Neuronal stem cell (in vitro differentiated cells): ENCODE results near the gene PADI3.

Source experiments
- DNase-seq: peaks from one replicate; pipeline ENCODE4 v3.0.0-alpha.2; 2013; ENCODE audit warnings: low spot score
- H2AFZ ChIP-seq: one replicate; pipeline ENCODE4 v1.6.1; 2013; ENCODE audit warnings: mild to moderate bottlenecking, low read length, inconsistent platforms
- H2AK5ac ChIP-seq: 2 replicates; pipeline ENCODE4 v1.6.1; 2013; ENCODE audit warnings: low read depth, mild to moderate bottlenecking, inconsistent platforms, low read length, moderate library complexity, mixed read lengths
- H2BK120ac ChIP-seq: 2 replicates; pipeline ENCODE4 v1.6.1; 2013; ENCODE audit warnings: low read depth, mild to moderate bottlenecking, inconsistent platforms, low read length, moderate library complexity, mixed read lengths
- H2BK12ac ChIP-seq: one replicate; pipeline ENCODE4 v1.6.1; 2013; ENCODE audit warnings: low read length, inconsistent platforms
- H2BK15ac ChIP-seq: 2 replicates; pipeline ENCODE4 v1.6.1; 2013; ENCODE audit warnings: mild to moderate bottlenecking, low read length, inconsistent platforms, mixed read lengths
- H2BK5ac ChIP-seq: one replicate; pipeline ENCODE4 v1.6.1; 2013; ENCODE audit warnings: inconsistent platforms, mild to moderate bottlenecking, low read length, moderate library complexity
- H3K14ac ChIP-seq: one replicate; pipeline ENCODE4 v1.6.1; 2013; ENCODE audit warnings: low read length, inconsistent platforms
- H3K18ac ChIP-seq: 2 replicates; pipeline ENCODE4 v1.6.1; 2013; ENCODE audit warnings: low read length, inconsistent platforms
- H3K23ac ChIP-seq: 2 replicates; pipeline ENCODE4 v1.6.1; 2013; ENCODE audit warnings: low read depth, mild to moderate bottlenecking, mixed read lengths, low read length, inconsistent platforms; ENCODE audit not compliant: poor library complexity
- H3K27ac ChIP-seq: replicated peaks from 3 replicates; pipeline ENCODE4 v1.5.1; 2013; ENCODE audit warnings: low read length, inconsistent platforms
- H3K27me3 ChIP-seq, 3 experiments: 2 replicates each; pipeline ENCODE4 v1.6.1; 2013; ENCODE audit warnings: low read length in 3 of 3, mild to moderate bottlenecking in 2 of 3, inconsistent platforms in 1 of 3, low read depth in 1 of 3, mixed read lengths in 1 of 3, moderate library complexity in 1 of 3; ENCODE audit not compliant: control insufficient read depth in 3 of 3, insufficient read depth in 3 of 3
- H3K36me3 ChIP-seq, 2 donors: replicated peaks in 1 of 2; 2 replicates each; pipeline ENCODE4 v1.6.1; 2013; ENCODE audit warnings: low read length in 2 of 2; ENCODE audit not compliant: control insufficient read depth in 2 of 2, insufficient read depth in 2 of 2
- H3K4ac ChIP-seq: 2 replicates; pipeline ENCODE4 v1.6.1; 2013; ENCODE audit warnings: inconsistent platforms, mild to moderate bottlenecking, low read length, moderate library complexity
- H3K4me1 ChIP-seq, 2 donors: 1 replicate in 1 of 2; 2 replicates in 1 of 2; pipeline ENCODE4 v1.6.1; 2013; ENCODE audit warnings: low read length in 2 of 2, low read depth in 1 of 2; ENCODE audit not compliant: control insufficient read depth in 2 of 2, insufficient read depth in 1 of 2
- H3K4me2 ChIP-seq: one replicate; pipeline ENCODE4 v1.6.1; 2013; ENCODE audit warnings: mild to moderate bottlenecking, low read length, inconsistent platforms; ENCODE audit not compliant: insufficient read depth, poor library complexity, severe bottlenecking
- H3K4me3 ChIP-seq, 2 donors: 2 replicates each; pipeline ENCODE4 v1.5.1; 2013; ENCODE audit warnings: low read length in 2 of 2, mild to moderate bottlenecking in 2 of 2, inconsistent platforms in 1 of 2, moderate library complexity in 1 of 2
- H3K79me1 ChIP-seq: one replicate; pipeline ENCODE4 v1.6.1; 2013; ENCODE audit warnings: low read depth, mild to moderate bottlenecking, inconsistent platforms, low read length, moderate library complexity
- H3K9ac ChIP-seq: one replicate; pipeline ENCODE4 v1.6.1; 2013; ENCODE audit warnings: mild to moderate bottlenecking, low read depth, low read length, inconsistent platforms; ENCODE audit not compliant: poor library complexity
- H3K9me3 ChIP-seq, 2 donors: replicated peaks in 1 of 2; 2 replicates each; pipeline versions ENCODE3 to v1.6.1; 2013; ENCODE audit warnings: low read length in 2 of 2, mild to moderate bottlenecking in 2 of 2, inconsistent platforms in 1 of 2, low read depth in 1 of 2, mixed read lengths in 1 of 2, moderate library complexity in 1 of 2; ENCODE audit not compliant: control insufficient read depth in 2 of 2, insufficient read depth in 1 of 2
- H4K8ac ChIP-seq: one replicate; pipeline ENCODE4 v1.6.1; 2013; ENCODE audit warnings: low read depth, mild to moderate bottlenecking, inconsistent platforms, low read length, moderate library complexity
- H4K91ac ChIP-seq: one replicate; pipeline ENCODE4 v1.6.1; 2013; ENCODE audit warnings: low read length, low read depth, mild to moderate bottlenecking, inconsistent platforms; ENCODE audit not compliant: poor library complexity
- WGBS, 2 donors: extraction: QIAGEN DNeasy Blood & Tissue Kit; methylation state at CpG; one replicate each; pipeline ENCODE4 v1.1.7; 2013; ENCODE audit warnings: missing lambda C conversion rate in 2 of 2, mixed read lengths in 1 of 2; ENCODE audit not compliant: insufficient read length in 2 of 2, insufficient replicate concordance in 1 of 2; ENCODE audit errors: extremely low coverage in 2 of 2; 5-methylcytosine and 5-hydroxymethylcytosine counted together

The PADI3 gene

GRCh38 chr1:17208546-17208945 is 40.4 kb upstream of the PADI3 start:
- no peaks in the 10 kb centered on the region for H3K79me1 ChIP-seq
- H3K23ac ChIP-seq = no peak overlapping the region
- H2BK5ac ChIP-seq = no peak overlapping the region
- no peak overlapping the region for H2BK120ac ChIP-seq
- peak overlapping the region; percentile 35 to 56 for H3K4me3 ChIP-seq
- peaks cover 0 to 8% (median 0%) of the 10 kb centered on the region in 3 experiments for H3K27me3 ChIP-seq
- H3K4me2 ChIP-seq = no peak overlapping the region
- H4K91ac ChIP-seq = no peak overlapping the region
- peak overlapping the region; percentile 25 for H3K9ac ChIP-seq
- H3K4me1 ChIP-seq = peaks cover 14 to 21% of the 10 kb centered on the region in 2 donors
- H4K8ac ChIP-seq = no peak overlapping the region
- no peak overlapping the region for H3K27ac ChIP-seq
- no peak overlapping the region for H2BK12ac ChIP-seq
- no CpG with 5 or more reads among the region's 3 CpGs for WGBS, 2 donors
- no peaks in the 10 kb centered on the region for H3K9me3 ChIP-seq
- H3K36me3 ChIP-seq = no peaks in the 10 kb centered on the region
- DNase-seq = no peak
- H3K4ac ChIP-seq = no peak overlapping the region
- no peak overlapping the region for H2AK5ac ChIP-seq
- H3K14ac ChIP-seq = no peak overlapping the region
- H2AFZ ChIP-seq = peak overlapping the region; percentile 90
- H2BK15ac ChIP-seq = no peak overlapping the region
- no peak overlapping the region for H3K18ac ChIP-seq

GRCh38 chr1:17209430-17209829 is 39.5 kb upstream of the PADI3 start:
- Histone ChIP-seq H2AK5ac (no peak overlapping the region), H4K8ac (no peak overlapping the region), H2BK12ac (no peak overlapping the region), H3K18ac (no peak overlapping the region), H2BK15ac (no peak overlapping the region), H3K23ac (no peak overlapping the region), H3K9me3 (no peaks in the 10 kb centered on the region), H3K4me2 (no peak overlapping the region), H3K9ac (no peak overlapping the region), H3K4ac (no peak overlapping the region), H3K27me3 (peaks cover 0 to 17% (median 0%) of the 10 kb centered on the region in 3 experiments), H3K4me3 (peak overlapping the region in 1 of 2 donors; percentile 35), H2BK5ac (no peak overlapping the region), H4K91ac (no peak overlapping the region), H3K4me1 (peaks cover 17 to 21% of the 10 kb centered on the region in 2 donors), H2AFZ (peak overlapping the region; percentile 90), H3K27ac (no peak overlapping the region), H3K14ac (no peak overlapping the region), H3K79me1 (no peaks in the 10 kb centered on the region), H2BK120ac (no peak overlapping the region), H3K36me3 (no peaks in the 10 kb centered on the region)
- whole genome bisulfite sequencing, 2 donors = no CpG with 5 or more reads among the region's 5 CpGs
- no peak for DNase-seq

- WGBS, 2 donors = no CpG with 5 or more reads among the region's 8 CpGs
- H3K36me3 ChIP-seq = no peaks in the 10 kb centered on the region
- no peak overlapping the region for H3K9ac ChIP-seq
- H4K8ac ChIP-seq = no peak overlapping the region
- no peaks in the 10 kb centered on the region for H3K9me3 ChIP-seq
- no peak overlapping the region for H3K23ac ChIP-seq
- H3K27me3 ChIP-seq = peaks cover 0 to 24% (median 0%) of the 10 kb centered on the region in 3 experiments
- no peak overlapping the region for H3K4ac ChIP-seq
- peaks cover 17 to 21% of the 10 kb centered on the region in 2 donors for H3K4me1 ChIP-seq
- no peak overlapping the region for H2BK5ac ChIP-seq
- no peak overlapping the region for H3K4me3 ChIP-seq
- H3K79me1 ChIP-seq = no peaks in the 10 kb centered on the region
- no peak overlapping the region for H2AFZ ChIP-seq
- no peak overlapping the region for H3K14ac ChIP-seq
- H2BK120ac ChIP-seq = no peak overlapping the region
- peak overlapping the region; percentile 40 for H3K18ac ChIP-seq
- no peak overlapping the region for H2BK15ac ChIP-seq
- no peak overlapping the region for H2BK12ac ChIP-seq
- no peak overlapping the region for H3K27ac ChIP-seq
- no peak for DNase-seq
- no peak overlapping the region for H4K91ac ChIP-seq
- no peak overlapping the region for H3K4me2 ChIP-seq
- no peak overlapping the region for H2AK5ac ChIP-seq
These were observed 38.7 kb upstream of the PADI3 start for GRCh38 chr1:17210176-17210575.

- Histone ChIP-seq H3K23ac (no peak overlapping the region), H2AK5ac (no peak overlapping the region), H3K9me3 (no peaks in the 10 kb centered on the region), H2BK12ac (no peak overlapping the region), H2BK15ac (no peak overlapping the region), H3K36me3 (no peaks in the 10 kb centered on the region), H3K9ac (no peak overlapping the region), H3K27me3 (peaks cover 0 to 30% (median 2%) of the 10 kb centered on the region in 3 experiments), H3K4me3 (no peak overlapping the region), H3K27ac (no peak overlapping the region), H3K18ac (no peak overlapping the region), H4K8ac (no peak overlapping the region), H3K14ac (no peak overlapping the region), H4K91ac (no peak overlapping the region), H2BK120ac (no peak overlapping the region), H3K4me2 (no peak overlapping the region), H3K4me1 (peaks cover 17 to 19% of the 10 kb centered on the region in 2 donors), H2BK5ac (no peak overlapping the region), H3K4ac (no peak overlapping the region), H2AFZ (no peak overlapping the region), H3K79me1 (no peaks in the 10 kb centered on the region)
- no peak for DNase-seq
- no CpG with 5 or more reads among the region's 5 CpGs for WGBS, 2 donors
These were observed 37.5 kb upstream of the PADI3 start for GRCh38 chr1:17211377-17211776.
